GM12872 (cell line): Measurements from ENCODE around the gene MRPL50.
A peak's percentile ranks its signal among the peaks of the same experiment; 100 is the strongest.

Experiments used
- CTCF ChIP-seq: IDR thresholded peaks from 3 replicates; pipeline ENCODE4 v1.5.1; 2011; ENCODE audit warnings: low read depth, mild to moderate bottlenecking, low read length, moderate library complexity; ENCODE audit not compliant: insufficient read depth

Gene MRPL50

GRCh38 chr9:101400120-101400519 lies 1.7 kb upstream of the MRPL50 start:
- no peak for TF ChIP-seq CTCF

GRCh38 chr9:101399643-101399970 lies 1.2 kb upstream of the MRPL50 start:
- TF ChIP-seq CTCF: no peak

GRCh38 chr9:101398930-101399642 lies 668 bp upstream of the MRPL50 start:
- no peak for TF ChIP-seq CTCF

GRCh38 chr9:101397746-101398067 lies 711 bp downstream of the MRPL50 start:
- no peak for TF ChIP-seq CTCF

GRCh38 chr9:101394687-101395086 lies 3.7 kb downstream of the MRPL50 start:
- TF ChIP-seq CTCF: no peak

- no peak for TF ChIP-seq CTCF
Measured at GRCh38 chr9:101393135-101393534, 5.3 kb downstream of the MRPL50 start.

GRCh38 chr9:101388507-101388993 lies 9.9 kb downstream of the MRPL50 start:
- TF ChIP-seq CTCF: peak; percentile 27; the same call in 1 of the 3 replicates
